Stimulated activated effector memory CD8-positive, alpha-beta T cell treated with anti-CD3 and anti-CD28 coated beads, Interleukin-12 subunit alpha, Interleukin-12 subunit beta, amount 100 ng/mL, for 72 hours (primary cell): ENCODE results near the gene ZFHX2.

Experiments used
- ATAC-seq: fragments of 150-1000 bp; cut with Tn5 transposase; 2 replicates; pipeline ENCODE4 v1.10.0; 2021
- DNase-seq, 2 donors: peaks; one replicate each; pipeline ENCODE4 v3.0.0; 2021 to 2022; ENCODE audit warnings: low spot score in 2 of 2
- H3K27ac Mint-ChIP-seq: one replicate; pipeline ENCODE4 v1.8.0; 2022; ENCODE audit warnings: mild to moderate bottlenecking, mixed read lengths
- H3K36me3 Mint-ChIP-seq: one replicate; pipeline ENCODE4 v1.8.0; 2022; ENCODE audit warnings: mild to moderate bottlenecking, mixed read lengths
- H3K4me1 Mint-ChIP-seq: one replicate; pipeline ENCODE4 v1.8.0; 2022; ENCODE audit warnings: mixed read lengths
- H3K4me3 Mint-ChIP-seq: one replicate; pipeline ENCODE4 v1.8.0; 2022; ENCODE audit warnings: mild to moderate bottlenecking, mixed read lengths
- H3K9me3 Mint-ChIP-seq: one replicate; pipeline ENCODE4 v1.8.0; 2022; ENCODE audit warnings: mixed read lengths

Gene ZFHX2

GRCh38 chr14:23557521-23557920, 6.0 kb upstream of the ZFHX2 start:
- Mint-ChIP-seq H3K27ac (peak overlapping the region; percentile 97), H3K9me3 (no peaks in the 10 kb centered on the region), H3K4me3 (peak overlapping the region; percentile 91), H3K36me3 (peaks cover 39% of the 10 kb centered on the region), H3K4me1 (peaks cover 62% of the 10 kb centered on the region)
- ATAC-seq (no peak), DNase-seq (no peak)

- H3K4me1 Mint-ChIP-seq = peaks cover 60% of the 10 kb centered on the region
- peaks cover 35% of the 10 kb centered on the region for H3K36me3 Mint-ChIP-seq
- no peaks in the 10 kb centered on the region for H3K9me3 Mint-ChIP-seq
- peak overlapping the region; percentile 97 for H3K27ac Mint-ChIP-seq
- DNase-seq (no peak), ATAC-seq (no peak)
- H3K4me3 Mint-ChIP-seq = peak overlapping the region; percentile 91
Observed at GRCh38 chr14:23556700-23557440, 5.3 kb upstream of the ZFHX2 start.

DNA sequence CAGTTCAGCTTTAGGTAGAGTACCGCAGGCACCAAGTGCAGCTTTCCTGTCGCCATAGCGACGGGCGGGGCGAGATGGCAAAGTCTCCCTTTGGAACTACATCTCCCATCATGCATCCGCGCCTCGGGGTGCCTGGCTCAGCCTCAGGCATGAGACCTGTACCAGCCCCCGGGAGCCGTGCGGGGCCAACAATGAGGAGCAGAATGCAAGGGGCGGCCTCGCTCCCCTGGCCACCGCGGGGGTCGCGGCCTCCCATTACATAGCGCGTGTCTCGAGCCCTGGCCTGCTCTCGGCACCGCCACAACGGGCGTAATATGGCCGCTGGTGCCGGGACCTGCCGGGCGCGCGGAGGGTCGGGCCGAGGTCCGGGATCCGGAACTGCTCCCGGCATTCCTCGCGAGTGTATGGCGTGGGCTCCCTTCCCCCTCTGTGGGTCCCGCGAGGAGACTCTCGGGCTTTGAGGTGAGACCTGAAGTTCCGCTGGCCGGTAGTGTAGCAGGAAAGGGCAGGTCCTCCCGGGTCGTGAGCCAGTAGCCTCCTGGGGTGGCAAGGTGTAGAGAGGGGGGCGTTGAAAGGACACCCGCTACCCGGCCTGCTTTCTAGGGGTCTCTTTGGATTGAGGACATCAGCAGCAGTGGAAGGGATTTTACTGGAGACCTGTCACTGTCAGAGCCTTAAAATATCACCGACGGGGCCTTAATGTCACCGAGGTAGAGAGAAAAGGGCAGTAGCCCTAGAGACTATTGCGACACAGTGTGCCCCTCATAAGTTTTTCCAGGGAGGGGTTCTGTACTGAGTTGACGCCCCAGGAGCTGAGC, 4.5 kb upstream of the ZFHX2 start, which contains the start of gene THTPA:
THTPA (plus strand) TSS at position 390 of the 818 bp plus-strand sequence. CDS start 487 bp downstream, outside the sequence.
- Mint-ChIP-seq H3K9me3 (no peaks in the 10 kb centered on the region), H3K4me1 (peaks cover 55% of the 10 kb centered on the region), H3K4me3 (peak within 1 kb of the TSS; percentile 91), H3K27ac (peak within 1 kb of the TSS; percentile 97), H3K36me3 (peaks cover 34% of the 10 kb centered on the region)
- peak; percentile 85 to 94 for DNase-seq
- ATAC-seq = peak; percentile 89

DNA sequence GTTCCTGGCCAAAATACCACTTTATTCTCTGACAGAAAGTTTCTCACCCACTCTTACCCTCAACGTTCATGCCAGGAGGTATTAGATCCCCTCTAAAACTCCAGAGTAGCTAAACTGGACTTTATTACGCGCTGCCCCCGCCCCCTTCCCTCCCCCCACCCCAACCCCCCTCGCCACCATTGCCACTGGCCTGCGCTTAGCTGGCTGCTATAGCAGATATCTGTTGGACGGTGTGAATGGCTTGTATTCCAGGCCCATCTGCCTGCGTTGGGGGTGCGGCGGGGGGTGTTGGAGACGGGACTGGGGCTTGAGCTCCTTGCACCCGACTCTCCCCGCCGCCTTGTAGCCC, 3.9 kb upstream of the ZFHX2 start:
- Mint-ChIP-seq H3K4me1 (peaks cover 54% of the 10 kb centered on the region), H3K27ac (peak overlapping the region; percentile 97), H3K9me3 (no peaks in the 10 kb centered on the region), H3K36me3 (peaks cover 28% of the 10 kb centered on the region), H3K4me3 (peak overlapping the region; percentile 91)
- no peak for DNase-seq
- ATAC-seq = no peak

DNA sequence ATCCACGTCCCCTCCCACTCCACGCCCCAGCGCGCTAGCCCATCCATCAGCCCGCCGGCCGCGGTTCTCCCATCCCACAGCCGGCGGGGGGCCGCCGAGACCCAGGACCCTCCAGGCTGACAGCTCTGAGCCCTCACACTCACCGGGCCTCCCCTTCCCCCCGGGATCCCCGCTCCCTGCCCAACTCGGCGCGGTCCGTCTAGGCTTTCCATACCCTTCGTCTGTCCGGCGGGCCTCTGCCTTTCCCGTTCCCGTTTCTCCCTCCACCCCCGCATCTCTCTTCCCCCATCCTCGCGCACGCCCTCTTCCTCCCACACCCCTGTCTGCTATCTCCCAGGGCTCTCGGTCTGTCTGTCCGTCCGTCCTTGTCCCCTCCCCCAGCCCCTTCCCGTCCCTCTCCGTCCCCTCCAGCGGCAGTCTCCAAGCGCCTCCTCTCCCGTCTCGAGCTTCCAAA, 726 bp downstream of the ZFHX2 start:
- H3K9me3 Mint-ChIP-seq = no peaks in the 10 kb centered on the region
- peaks cover 13% of the 10 kb centered on the region for H3K36me3 Mint-ChIP-seq
- no peak overlapping the region for H3K27ac Mint-ChIP-seq
- no peak for DNase-seq
- H3K4me1 Mint-ChIP-seq = peaks cover 8% of the 10 kb centered on the region
- no peak for ATAC-seq
- no peak overlapping the region for H3K4me3 Mint-ChIP-seq

DNA sequence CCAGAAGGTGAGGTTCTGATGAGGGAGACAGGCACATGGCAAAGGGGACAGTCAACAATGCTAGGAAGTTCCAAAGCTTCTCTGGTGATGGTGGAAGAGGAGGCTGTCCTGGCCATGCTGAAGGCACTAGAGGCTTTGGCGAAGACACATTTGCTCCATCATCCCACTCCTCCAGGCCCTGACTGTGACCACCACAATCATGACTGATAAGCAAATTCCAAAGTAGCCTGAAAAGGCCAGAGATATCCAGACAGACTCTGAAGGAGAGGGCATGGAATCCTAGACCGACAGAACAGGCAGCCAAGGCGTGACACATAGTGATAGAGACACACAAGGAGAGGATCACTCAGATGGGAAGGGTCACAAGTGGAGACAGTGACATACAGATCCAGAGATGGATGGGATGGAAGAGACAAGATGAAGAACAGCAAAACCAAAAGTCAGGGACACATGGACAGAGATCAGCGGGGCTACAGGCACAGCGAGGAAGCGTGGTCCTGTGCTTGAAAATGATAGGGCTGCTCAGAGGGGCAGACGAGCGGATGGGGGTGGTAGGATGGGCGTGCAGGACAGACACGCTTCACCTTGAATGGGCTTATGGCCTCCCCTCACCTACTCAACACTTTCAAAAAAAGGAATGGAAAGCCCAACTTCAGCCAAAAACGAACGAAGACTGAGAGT, 1.3 kb downstream of the ZFHX2 start:
- Mint-ChIP-seq H3K36me3 (peaks cover 9% of the 10 kb centered on the region), H3K27ac (no peak overlapping the region), H3K4me1 (peaks cover 3% of the 10 kb centered on the region), H3K9me3 (no peaks in the 10 kb centered on the region), H3K4me3 (no peak overlapping the region)
- ATAC-seq (no peak), DNase-seq (no peak)

GRCh38 chr14:23548351-23549318, 2.9 kb downstream of the ZFHX2 start:
- H3K4me1 Mint-ChIP-seq = no peaks in the 10 kb centered on the region
- no peak for DNase-seq

DNA sequence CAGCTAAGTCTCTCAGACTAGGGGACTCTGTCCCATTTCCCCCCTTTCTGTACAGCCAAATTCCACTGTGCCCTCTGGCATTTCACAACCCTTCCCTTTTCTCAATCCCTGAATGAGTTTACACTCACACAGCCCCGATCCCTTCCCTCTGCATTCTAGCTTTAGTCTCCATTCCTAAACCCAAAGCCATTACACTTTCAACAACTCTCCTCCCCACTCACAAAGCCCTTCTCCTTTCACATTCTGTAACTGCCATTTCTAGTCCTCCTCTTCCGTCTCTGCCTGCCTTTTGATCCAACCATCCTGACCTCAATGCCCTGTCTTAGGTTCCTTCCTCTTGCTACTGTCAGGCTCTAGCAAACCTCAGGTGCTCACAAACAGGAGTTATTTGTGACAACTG, 3.6 kb downstream of the ZFHX2 start:
- no peaks in the 10 kb centered on the region for H3K4me1 Mint-ChIP-seq
- H3K36me3 Mint-ChIP-seq = peaks cover 9% of the 10 kb centered on the region
- no peaks in the 10 kb centered on the region for H3K9me3 Mint-ChIP-seq
- no peak for DNase-seq
- ATAC-seq = no peak
- no peak overlapping the region for H3K4me3 Mint-ChIP-seq
- H3K27ac Mint-ChIP-seq = no peak overlapping the region

More at GRCh38 chr14:23548351-23549318, 2.9 kb downstream of the ZFHX2 start:
- Mint-ChIP-seq H3K4me3 (no peak overlapping the region), H3K27ac (no peak overlapping the region), H3K36me3 (peaks cover 9% of the 10 kb centered on the region), H3K9me3 (no peaks in the 10 kb centered on the region)
- ATAC-seq = no peak

DNA sequence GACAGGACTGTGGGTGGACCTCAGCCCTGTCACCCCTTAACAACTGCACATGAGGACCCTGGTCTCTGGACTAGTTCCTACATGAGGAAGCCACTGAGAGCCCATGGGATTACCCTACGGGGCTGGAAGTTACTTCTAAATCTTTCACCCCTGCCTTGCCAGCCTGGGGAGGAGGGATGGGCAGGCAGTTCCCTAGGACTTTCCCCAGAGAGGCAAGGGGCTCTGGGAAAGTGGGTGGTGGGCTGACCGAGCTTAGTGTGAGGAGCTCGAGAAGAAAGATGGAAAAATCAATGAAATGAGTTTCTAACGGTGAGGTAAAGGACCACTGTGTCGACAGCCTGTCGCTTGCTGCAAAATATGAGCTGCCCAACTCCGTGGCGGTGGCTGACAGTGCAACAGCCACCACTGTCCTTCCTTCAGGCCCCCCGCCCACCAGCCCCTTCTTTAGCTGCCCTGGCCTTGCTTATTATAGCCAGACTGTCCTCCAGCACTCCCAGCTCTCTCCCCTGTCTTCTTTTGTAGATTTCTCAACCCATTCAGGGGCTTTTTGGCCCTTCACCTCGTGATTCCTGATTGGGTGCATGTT, 5.0 kb downstream of the ZFHX2 start:
- DNase-seq (no peak), ATAC-seq (no peak)
- Mint-ChIP-seq H3K4me1 (no peaks in the 10 kb centered on the region), H3K36me3 (peaks cover 3% of the 10 kb centered on the region), H3K9me3 (no peaks in the 10 kb centered on the region), H3K4me3 (no peak overlapping the region), H3K27ac (no peak overlapping the region)

GRCh38 chr14:23545740-23546365, 5.7 kb downstream of the ZFHX2 start:
- no peaks in the 10 kb centered on the region for H3K4me1 Mint-ChIP-seq

GRCh38 chr14:23544511-23545447, 6.8 kb downstream of the ZFHX2 start:
- no peaks in the 10 kb centered on the region for H3K9me3 Mint-ChIP-seq
- H3K36me3 Mint-ChIP-seq = no peaks in the 10 kb centered on the region
- DNase-seq (no peak), ATAC-seq (no peak)
- H3K4me3 Mint-ChIP-seq = no peak overlapping the region
- no peaks in the 10 kb centered on the region for H3K4me1 Mint-ChIP-seq
- H3K27ac Mint-ChIP-seq = peak overlapping the region; percentile 3

More at GRCh38 chr14:23545740-23546365, 5.7 kb downstream of the ZFHX2 start:
- no peaks in the 10 kb centered on the region for H3K36me3 Mint-ChIP-seq
- no peaks in the 10 kb centered on the region for H3K9me3 Mint-ChIP-seq
- H3K27ac Mint-ChIP-seq = peak overlapping the region; percentile 3
- ATAC-seq = no peak
- H3K4me3 Mint-ChIP-seq = no peak overlapping the region
- no peak for DNase-seq

DNA sequence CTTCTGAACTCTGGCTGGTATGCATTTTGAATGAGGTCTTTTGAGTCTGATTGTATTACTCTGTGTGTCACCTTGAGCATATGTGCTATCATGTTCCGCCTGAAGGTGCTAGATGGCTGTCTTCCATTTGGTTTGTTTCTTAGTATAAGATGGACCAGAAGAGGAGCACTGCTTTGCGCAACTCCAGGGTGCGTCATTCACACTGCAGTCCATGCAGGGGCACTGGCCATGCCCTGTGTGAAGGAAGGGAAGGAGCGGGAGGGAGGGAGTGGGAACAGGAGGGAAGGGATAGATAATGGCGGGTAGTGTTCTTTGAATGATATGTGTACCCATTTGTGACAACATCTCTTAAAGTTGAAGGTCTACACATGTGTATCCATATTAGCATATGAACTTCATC, 8.2 kb downstream of the ZFHX2 start:
- H3K36me3 Mint-ChIP-seq = no peaks in the 10 kb centered on the region
- H3K27ac Mint-ChIP-seq = no peak overlapping the region
- DNase-seq (no peak), ATAC-seq (no peak)
- H3K9me3 Mint-ChIP-seq = no peaks in the 10 kb centered on the region
- no peak overlapping the region for H3K4me3 Mint-ChIP-seq
- peaks cover 7% of the 10 kb centered on the region for H3K4me1 Mint-ChIP-seq

DNA sequence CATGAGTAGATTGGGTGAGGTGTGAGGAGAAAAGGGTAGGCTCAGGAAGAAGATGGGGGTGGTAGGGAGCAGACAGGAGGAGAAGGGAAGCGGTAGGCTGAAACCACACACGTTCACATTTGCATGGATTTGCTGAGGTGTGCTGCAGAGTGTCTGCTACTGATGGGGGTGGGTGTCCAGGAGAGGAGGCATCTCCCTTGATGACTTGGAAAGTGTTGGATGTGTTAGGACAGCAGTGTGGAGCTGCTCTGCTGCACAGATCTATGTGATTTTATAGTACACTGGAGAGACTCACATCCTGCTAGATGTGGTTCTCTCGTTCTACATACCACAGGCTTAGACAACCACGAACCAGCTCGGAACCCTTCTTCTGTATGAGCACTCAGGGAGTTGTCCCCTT, 9.3 kb downstream of the ZFHX2 start:
- ATAC-seq = no peak
- peak overlapping the region; percentile 11 for H3K27ac Mint-ChIP-seq
- H3K9me3 Mint-ChIP-seq = no peaks in the 10 kb centered on the region

More for the DNA sequence above, 9.3 kb downstream of the ZFHX2 start:
- H3K4me3 Mint-ChIP-seq = no peak overlapping the region
- DNase-seq = no peak
- no peaks in the 10 kb centered on the region for H3K36me3 Mint-ChIP-seq
- H3K4me1 Mint-ChIP-seq = peaks cover 7% of the 10 kb centered on the region
